Pancreas (tissue), 10 donors: ENCODE data around the gene SERPINH1. TPM values are rescaled to one million over a fixed set of nuclear protein-coding genes. Genes with fewer than 3 reads are reported as not detected.

Experiments
- ATAC-seq, 4 donors: fragments of 200-7000 bp; cut with Tn5 transposase; one replicate each; pipeline versions ENCODE4 v1.8.0 to v1.9.1; 2020; ENCODE audit warnings: mild to moderate bottlenecking in 4 of 4, moderate library complexity in 4 of 4
- DNase-seq, 6 donors: peaks; one replicate each; pipeline ENCODE4 v3.0.0-alpha.2; 2020
- FAIRE-seq: peaks from 2 replicates; lab custom pipeline; 2012; peaks lifted over from hg19 to GRCh38; lab: Jason Lieb, UNC
- H3K27ac ChIP-seq, 4 donors: fragments of 200-600 bp; sonication (generic); 1 replicate in 3 of 4; 2 replicates in 1 of 4; pipeline versions ENCODE4 v1.5.0 to v1.8.0; 2020
- H3K27me3 ChIP-seq, 4 donors: fragments of 200-600 bp; one replicate each; pipeline ENCODE4 v1.8.0; 2021
- H3K36me3 ChIP-seq, 3 donors: fragments of 200-600 bp; sonication (generic) in 1 of 3; one replicate each; pipeline versions ENCODE4 v1.5.0 to v1.8.0; 2020 to 2021
- H3K4me1 ChIP-seq, 3 donors: fragments of 200-600 bp; one replicate each; pipeline ENCODE4 v1.8.0; 2021
- H3K4me3 ChIP-seq, 4 donors: fragments of 200-600 bp; sonication (generic) in 2 of 4; one replicate each; pipeline versions ENCODE4 v1.5.0 to v1.8.0; 2020 to 2021
- H3K9me3 ChIP-seq, 4 donors: fragments of 200-600 bp; one replicate each; pipeline ENCODE4 v1.8.0; 2021
- WGBS, 2 donors: extraction: QIAGEN DNeasy Blood & Tissue Kit; methylation state at CpG; one replicate each; pipeline ENCODE4 v1.1.7; 2013; 5-methylcytosine and 5-hydroxymethylcytosine counted together
- intact Hi-C, 3 donors: fragments of 100-400 bp; cut with DNase I; formaldehyde crosslinking; loops; one replicate each; pipeline versions ENCODE4 v1.11.1 to v1.14.2; 2022
- polyA plus RNA-seq, 2 donors: library from polyadenylated mRNA; stranded (reverse); fragments of 200-250 nt; gene quantifications; one replicate each; pipeline ENCODE4 v1.2.3, GENCODE V29; 2013
- total RNA-seq, 6 donors: library from RNA; stranded (reverse); fragmentation: NEBNext Ultra II Directional in 4 of 6; extraction: Animal tissue kit (Norgen Biotek cat#: 25700) in 4 of 6; gene quantifications; one replicate each; pipeline versions ENCODE4 v1.2.1 to v1.2.4, GENCODE V29; 2021 to 2023
- TF ChIP-seq, protein P1 (sequence below), 4 donors: fragments of 200-600 bp; sonication (generic) in 3 of 4; IDR thresholded peaks; one replicate each; pipeline versions ENCODE4 v1.5.0 to v1.8.0; 2021; ENCODE audit warnings: antibody characterized with exemption in 4 of 4
- donor health status: healthy with polysubstance abuse.
- donor health status: DM: no; HTN: no; CAD: no; lungs with moderate emphysema.
- donor health status: DM: no; HTN: no; CAD: no.
- donor health status: control.
- donor health status: control.
- donor health status: Bipolar disorder and iron deficiency.
- donor health status: DM: yes; HTN: yes; CAD: no.
- donor health status: DM: no; HTN: no; CAD: no.
- donor health status: DM: no; HTN: no; CAD: no.
- donor health status: DM: yes; HTN: yes; CAD: no.

Gene SERPINH1
- total and polyA plus RNA-seq, 8 donors, result 9.3 to 87.7 (median 21.1) TPM

DNA sequence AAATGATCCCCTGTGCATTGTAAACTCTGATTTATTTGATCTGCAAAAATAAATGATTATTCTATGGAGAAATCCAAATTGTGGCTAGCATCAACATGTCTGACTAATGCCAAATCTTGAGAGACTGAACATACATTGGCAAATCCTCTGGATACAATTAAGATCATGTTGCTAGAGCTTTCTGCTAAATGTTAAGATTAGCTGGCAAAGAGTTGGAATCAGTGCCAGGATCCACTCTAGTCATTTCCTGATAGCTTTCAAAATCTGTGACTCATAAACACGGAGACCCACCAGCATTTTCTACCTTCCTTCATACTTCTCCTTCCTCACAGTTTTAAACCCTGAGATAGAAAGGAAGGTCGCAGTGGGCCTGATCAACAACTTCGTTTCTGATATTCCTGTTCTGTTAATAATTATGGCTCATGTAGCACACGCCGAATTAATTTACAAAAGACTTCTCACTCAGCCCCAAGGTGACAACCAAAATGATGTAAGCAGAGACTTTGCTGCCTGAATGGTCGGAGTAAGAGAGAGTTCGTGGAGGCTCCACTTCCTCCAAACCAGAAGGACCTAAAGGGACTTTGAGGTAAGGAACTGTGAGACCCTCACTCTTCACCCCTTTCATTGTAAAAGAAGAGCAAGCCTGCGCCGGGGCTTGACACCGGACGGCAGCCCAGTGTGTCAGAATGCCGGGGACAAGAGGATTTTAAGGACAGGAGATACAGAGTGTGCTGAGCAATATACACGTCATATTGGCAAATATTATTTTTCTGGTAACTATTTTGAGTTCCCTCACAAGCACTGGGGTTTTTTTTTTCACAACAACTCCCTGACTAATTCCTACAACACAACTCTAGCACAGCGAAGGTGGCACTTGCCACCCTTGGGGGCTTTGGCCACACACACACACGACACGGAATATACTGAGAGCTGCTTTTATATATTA lies 42.0 kb downstream of the SERPINH1 start:
- peak overlapping the region in 1 of 4 donors; percentile 37 for H3K27ac ChIP-seq
- no peak overlapping the region for H3K4me3 ChIP-seq
- no peaks in the 10 kb centered on the region for H3K27me3 ChIP-seq
- TF ChIP-seq, protein P1, sequence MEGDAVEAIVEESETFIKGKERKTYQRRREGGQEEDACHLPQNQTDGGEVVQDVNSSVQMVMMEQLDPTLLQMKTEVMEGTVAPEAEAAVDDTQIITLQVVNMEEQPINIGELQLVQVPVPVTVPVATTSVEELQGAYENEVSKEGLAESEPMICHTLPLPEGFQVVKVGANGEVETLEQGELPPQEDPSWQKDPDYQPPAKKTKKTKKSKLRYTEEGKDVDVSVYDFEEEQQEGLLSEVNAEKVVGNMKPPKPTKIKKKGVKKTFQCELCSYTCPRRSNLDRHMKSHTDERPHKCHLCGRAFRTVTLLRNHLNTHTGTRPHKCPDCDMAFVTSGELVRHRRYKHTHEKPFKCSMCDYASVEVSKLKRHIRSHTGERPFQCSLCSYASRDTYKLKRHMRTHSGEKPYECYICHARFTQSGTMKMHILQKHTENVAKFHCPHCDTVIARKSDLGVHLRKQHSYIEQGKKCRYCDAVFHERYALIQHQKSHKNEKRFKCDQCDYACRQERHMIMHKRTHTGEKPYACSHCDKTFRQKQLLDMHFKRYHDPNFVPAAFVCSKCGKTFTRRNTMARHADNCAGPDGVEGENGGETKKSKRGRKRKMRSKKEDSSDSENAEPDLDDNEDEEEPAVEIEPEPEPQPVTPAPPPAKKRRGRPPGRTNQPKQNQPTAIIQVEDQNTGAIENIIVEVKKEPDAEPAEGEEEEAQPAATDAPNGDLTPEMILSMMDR (IDR thresholded peaks at IDR 0.05), result no peak
- no peaks in the 10 kb centered on the region for H3K4me1 ChIP-seq
- 73% methylated on average over 16 of the region's 16 CpGs for WGBS, 2 donors
- intact Hi-C loops, result no loop called here
- FAIRE-seq (no peak), ATAC-seq (peak in 2 of 4 donors; percentile 9 to 59), DNase-seq (no peak)
- H3K36me3 ChIP-seq, result no peaks in the 10 kb centered on the region
- H3K9me3 ChIP-seq, result no peaks in the 10 kb centered on the region

DNA sequence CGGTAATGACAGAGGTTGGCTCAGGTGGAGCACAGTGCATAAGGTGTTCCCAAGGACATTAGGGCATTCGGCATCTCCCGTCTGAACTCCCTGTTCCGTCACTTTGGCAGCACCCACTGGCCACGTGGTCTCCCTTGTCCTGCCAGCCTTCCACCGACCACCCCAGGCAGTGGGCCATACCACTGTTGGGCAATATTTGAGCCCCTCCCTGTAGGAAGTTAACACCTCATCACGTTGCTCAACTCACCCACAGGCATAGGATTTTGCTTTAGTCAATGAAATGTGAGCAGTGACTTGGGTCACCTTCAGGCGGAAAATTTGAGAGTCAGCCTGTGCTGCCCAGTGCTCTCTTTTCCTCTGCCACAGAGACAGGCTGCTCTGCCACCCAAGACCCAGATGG lies 44.0 kb downstream of the SERPINH1 start:
- ATAC-seq, result no peak
- Histone ChIP-seq H3K27ac (no peak overlapping the region), H3K27me3 (no peaks in the 10 kb centered on the region), H3K4me1 (no peaks in the 10 kb centered on the region), H3K36me3 (no peaks in the 10 kb centered on the region), H3K9me3 (no peaks in the 10 kb centered on the region), H3K4me3 (no peak overlapping the region)
- TF ChIP-seq, protein P1 (IDR thresholded peaks at IDR 0.05), result no peak
- FAIRE-seq, result no peak
- no peak for DNase-seq
- WGBS, 2 donors, result 75 to 80% methylated on average over 6 to 8 of the region's 8 CpGs
- intact Hi-C loops, result no loop called here

DNA sequence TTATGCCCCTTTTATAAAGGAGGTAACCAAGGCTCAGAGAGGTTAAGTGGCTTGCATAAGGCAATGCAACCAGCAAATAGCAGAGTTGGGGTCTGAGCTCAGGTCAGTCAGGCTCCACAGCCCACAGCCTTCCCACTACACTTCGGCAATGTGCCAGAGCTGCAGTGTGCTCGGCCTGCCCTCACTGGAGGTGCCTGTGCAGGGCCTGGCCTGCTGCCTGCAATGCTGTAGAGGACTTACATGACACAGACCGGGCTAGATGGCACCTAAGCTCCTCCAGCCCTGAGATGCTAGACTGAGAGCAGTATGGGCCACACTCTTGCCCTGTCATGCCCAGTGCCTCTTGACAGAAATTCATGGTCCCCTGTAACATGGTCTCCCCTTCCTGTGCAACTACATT lies 49.8 kb downstream of the SERPINH1 start:
- DNase-seq, result no peak
- FAIRE-seq, result no peak
- Histone ChIP-seq H3K36me3 (no peaks in the 10 kb centered on the region), H3K9me3 (no peaks in the 10 kb centered on the region), H3K27me3 (no peaks in the 10 kb centered on the region), H3K27ac (no peak overlapping the region), H3K4me1 (no peaks in the 10 kb centered on the region), H3K4me3 (no peak overlapping the region)
- no peak for ATAC-seq
- intact Hi-C loops, result no loop called here
- WGBS, 2 donors, result 83 to 88% methylated on average over 3 of the region's 3 CpGs
- TF ChIP-seq, protein P1 (IDR thresholded peaks at IDR 0.05), result no peak

DNA sequence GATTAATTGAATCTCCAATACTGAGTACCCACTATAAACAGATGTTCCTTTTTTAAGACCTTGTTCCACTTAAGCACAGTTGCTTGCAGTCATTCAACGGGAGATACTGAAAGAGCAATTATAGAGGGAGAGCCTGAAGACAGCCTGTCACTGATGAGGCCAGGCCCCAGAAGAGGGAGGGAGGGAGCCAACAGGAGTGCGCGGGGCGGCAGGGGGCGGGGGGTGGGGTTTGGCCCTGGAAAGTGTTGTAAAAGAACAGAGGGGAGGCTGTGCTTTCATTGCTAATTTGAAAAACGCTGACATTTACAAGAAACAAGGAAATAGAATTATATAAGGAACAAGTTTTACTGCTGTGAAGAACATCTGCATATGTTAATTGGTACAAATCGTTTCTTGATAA lies 53.7 kb downstream of the SERPINH1 start:
- no peak overlapping the region for H3K27ac ChIP-seq
- H3K4me3 ChIP-seq, result no peak overlapping the region
- no peaks in the 10 kb centered on the region for H3K4me1 ChIP-seq
- ATAC-seq (no peak), FAIRE-seq (no peak), DNase-seq (no peak)
- no peaks in the 10 kb centered on the region for H3K36me3 ChIP-seq
- H3K9me3 ChIP-seq, result no peaks in the 10 kb centered on the region
- TF ChIP-seq, protein P1 (IDR thresholded peaks at IDR 0.05), result no peak
- WGBS, 2 donors, result 61 to 65% methylated on average over 7 of the region's 7 CpGs
- no peaks in the 10 kb centered on the region for H3K27me3 ChIP-seq
- intact Hi-C loops, result no loop called here

DNA sequence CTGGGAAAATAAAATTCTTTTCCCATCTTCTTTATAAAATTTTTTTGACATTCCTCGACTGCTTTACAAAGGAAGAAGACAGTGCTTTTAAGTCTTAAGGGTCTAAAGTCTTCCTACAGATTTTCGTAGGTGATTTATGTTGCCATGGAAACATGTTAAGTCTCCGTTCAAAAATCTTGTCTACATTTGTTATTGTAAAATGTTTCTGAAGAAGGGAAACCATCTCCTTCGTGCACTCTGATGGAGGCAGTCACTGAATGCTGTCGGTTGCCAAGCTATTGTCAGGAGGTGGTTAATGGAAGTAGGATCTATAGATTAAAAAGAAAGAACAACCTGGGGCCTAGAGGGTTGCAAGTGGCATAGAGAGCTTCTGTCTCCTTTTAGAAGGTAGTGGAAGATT lies 54.2 kb downstream of the SERPINH1 start:
- no peak for FAIRE-seq

More for the DNA sequence above, 54.2 kb downstream of the SERPINH1 start:
- TF ChIP-seq, protein P1 (IDR thresholded peaks at IDR 0.05), result no peak
- Histone ChIP-seq H3K27ac (no peak overlapping the region), H3K4me1 (no peaks in the 10 kb centered on the region), H3K9me3 (no peaks in the 10 kb centered on the region), H3K27me3 (no peaks in the 10 kb centered on the region), H3K36me3 (no peaks in the 10 kb centered on the region), H3K4me3 (no peak overlapping the region)
- DNase-seq (no peak), ATAC-seq (no peak)
- intact Hi-C loops, result no loop called here
- WGBS, 2 donors, result 69 to 75% methylated on average over 5 of the region's 5 CpGs
